Fibroblast of lung (primary cell): ENCODE results near the gene RETREG1. TPM values are rescaled to one million over a fixed set of nuclear protein-coding genes. Genes with fewer than 3 reads are reported as not detected.

Experiments
- DNase-seq, 2 donors: peaks; one replicate each; pipeline versions ENCODE4 v3.0.0 to v3.0.0-alpha.2; 2010; ENCODE audit warnings: low read depth in 2 of 2
- H2AFZ ChIP-seq: 2 replicates; pipeline ENCODE4 v1.5.1; 2012; ENCODE audit warnings: low read length, control low read depth, inconsistent platforms
- H3K27ac ChIP-seq: 2 replicates; pipeline ENCODE4 v1.5.1; 2011; ENCODE audit warnings: low read length, control low read depth; ENCODE audit not compliant: insufficient read depth
- H3K27me3 ChIP-seq: 2 replicates; pipeline ENCODE4 v1.5.1; 2011; ENCODE audit warnings: mild to moderate bottlenecking, low read length; ENCODE audit not compliant: control insufficient read depth, insufficient read depth
- H3K36me3 ChIP-seq: 2 replicates; pipeline ENCODE4 v1.5.1; 2011; ENCODE audit warnings: low read length; ENCODE audit not compliant: control insufficient read depth, insufficient read depth
- H3K4me1 ChIP-seq: 2 replicates; pipeline ENCODE4 v1.5.1; 2011; ENCODE audit warnings: low read length; ENCODE audit not compliant: control insufficient read depth, insufficient read depth; ENCODE audit errors: extremely low read depth
- H3K4me2 ChIP-seq: 2 replicates; pipeline ENCODE4 v1.5.1; 2011; ENCODE audit warnings: low read length, control low read depth; ENCODE audit not compliant: insufficient read depth; ENCODE audit errors: extremely low read depth
- H3K4me3 ChIP-seq, 4 experiments: fragments of 200-600 bp in 1 of 4; sonication (generic) in 1 of 4; replicated peaks in 1 of 4; 2 replicates each; pipeline ENCODE4 v1.5.1; 2011 to 2016; ENCODE audit warnings: low read length in 4 of 4, low read depth in 3 of 4, mild to moderate bottlenecking in 3 of 4, control low read depth in 2 of 4, inconsistent platforms in 1 of 4, mixed read lengths in 1 of 4; ENCODE audit not compliant: insufficient read depth in 1 of 4; ENCODE audit errors: control extremely low read depth in 1 of 4
- H3K79me2 ChIP-seq: 2 replicates; pipeline ENCODE4 v1.5.1; 2012; ENCODE audit warnings: mild to moderate bottlenecking, low read length, inconsistent platforms; ENCODE audit not compliant: control insufficient read depth, insufficient read depth
- H3K9ac ChIP-seq: 2 replicates; pipeline ENCODE4 v1.5.1; 2011; ENCODE audit warnings: mild to moderate bottlenecking, low read length, control low read depth; ENCODE audit not compliant: insufficient read depth
- H3K9me3 ChIP-seq: 2 replicates; pipeline ENCODE4 v1.5.1; 2012; ENCODE audit warnings: low read depth, low read length; ENCODE audit not compliant: control insufficient read depth, insufficient read depth
- H4K20me1 ChIP-seq: 2 replicates; pipeline ENCODE4 v1.5.1; 2011; ENCODE audit warnings: low read length; ENCODE audit not compliant: control insufficient read depth, insufficient read depth; ENCODE audit errors: extremely low read depth
- EZH2 ChIP-seq: IDR thresholded peaks from 2 replicates; pipeline ENCODE4 v1.5.1; 2012; ENCODE audit warnings: low read length, control low read depth, mild to moderate bottlenecking; ENCODE audit errors: missing control alignments
- polyA plus RNA-seq, 2 donors: library from polyadenylated mRNA; depleted of rRNA in 1 of 2; stranded (reverse) in 1 of 2; unstranded in 1 of 2; fragments of >200 nt; gene quantifications; 2 replicates each; pipeline ENCODE4 v1.2.1, GENCODE V29; 2011 to 2012; ENCODE audit warnings: missing spikeins in 1 of 2
- total RNA-seq: library from RNA; depleted of rRNA; stranded (reverse); fragments of >200 nt; gene quantifications from 2 replicates; pipeline ENCODE4 v1.2.1, GENCODE V29; 2014
- TF ChIP-seq, protein P1 (sequence below), 2 donors: IDR thresholded peaks in 1 of 2; conservative IDR thresholded peaks in 1 of 2; 1 replicate in 1 of 2; 2 replicates in 1 of 2; pipeline ENCODE4 v1.5.1; 2011 to 2012; ENCODE audit warnings: low read length in 2 of 2, control low read depth in 1 of 2, inconsistent platforms in 1 of 2, low read depth in 1 of 2, mild to moderate bottlenecking in 1 of 2

RETREG1 gene
- total and polyA plus RNA-seq, 2 donors (not counting 1 experiment from before 2014, with no cell fraction given), result 0.41 to 0.99 TPM

- Histone ChIP-seq H3K27ac (no peak overlapping the region), H3K4me3 (no peak overlapping the region), H4K20me1 (no peaks in the 10 kb centered on the region), H3K4me2 (no peak overlapping the region), H3K9ac (no peak overlapping the region), H2AFZ (no peak overlapping the region), H3K9me3 (no peaks in the 10 kb centered on the region), H3K27me3 (no peaks in the 10 kb centered on the region), H3K4me1 (peaks cover 9% of the 10 kb centered on the region), H3K36me3 (peaks cover 15% of the 10 kb centered on the region), H3K79me2 (peaks cover 29% of the 10 kb centered on the region)
- no peak for TF ChIP-seq EZH2
- TF ChIP-seq, protein P1, sequence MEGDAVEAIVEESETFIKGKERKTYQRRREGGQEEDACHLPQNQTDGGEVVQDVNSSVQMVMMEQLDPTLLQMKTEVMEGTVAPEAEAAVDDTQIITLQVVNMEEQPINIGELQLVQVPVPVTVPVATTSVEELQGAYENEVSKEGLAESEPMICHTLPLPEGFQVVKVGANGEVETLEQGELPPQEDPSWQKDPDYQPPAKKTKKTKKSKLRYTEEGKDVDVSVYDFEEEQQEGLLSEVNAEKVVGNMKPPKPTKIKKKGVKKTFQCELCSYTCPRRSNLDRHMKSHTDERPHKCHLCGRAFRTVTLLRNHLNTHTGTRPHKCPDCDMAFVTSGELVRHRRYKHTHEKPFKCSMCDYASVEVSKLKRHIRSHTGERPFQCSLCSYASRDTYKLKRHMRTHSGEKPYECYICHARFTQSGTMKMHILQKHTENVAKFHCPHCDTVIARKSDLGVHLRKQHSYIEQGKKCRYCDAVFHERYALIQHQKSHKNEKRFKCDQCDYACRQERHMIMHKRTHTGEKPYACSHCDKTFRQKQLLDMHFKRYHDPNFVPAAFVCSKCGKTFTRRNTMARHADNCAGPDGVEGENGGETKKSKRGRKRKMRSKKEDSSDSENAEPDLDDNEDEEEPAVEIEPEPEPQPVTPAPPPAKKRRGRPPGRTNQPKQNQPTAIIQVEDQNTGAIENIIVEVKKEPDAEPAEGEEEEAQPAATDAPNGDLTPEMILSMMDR (conservative IDR thresholded peaks at IDR 0.05 in 1 of 2, IDR thresholded peaks at IDR 0.05 in 1 of 2; ENCODE audit: low read depth in 1 of 2, low read length in 2 of 2), result no peak
- DNase-seq, result no peak
Measured at GRCh38 chr5:16454686-16455085, 162.1 kb downstream of the RETREG1 start.

GRCh38 chr5:16453609-16454008 lies 163.2 kb downstream of the RETREG1 start:
- no peak overlapping the region for H3K9ac ChIP-seq
- no peak overlapping the region for H3K27ac ChIP-seq
- H3K4me1 ChIP-seq, result peaks cover 9% of the 10 kb centered on the region
- H3K4me3 ChIP-seq, result no peak overlapping the region
- no peak overlapping the region for H2AFZ ChIP-seq
- peaks cover 16% of the 10 kb centered on the region for H3K36me3 ChIP-seq
- TF ChIP-seq, protein P1 (conservative IDR thresholded peaks at IDR 0.05 in 1 of 2, IDR thresholded peaks at IDR 0.05 in 1 of 2; ENCODE audit: low read depth in 1 of 2, low read length in 2 of 2), result peak in 1 of 2 donors; percentile 5
- TF ChIP-seq EZH2, result no peak
- no peaks in the 10 kb centered on the region for H4K20me1 ChIP-seq
- H3K9me3 ChIP-seq, result no peaks in the 10 kb centered on the region
- no peak overlapping the region for H3K4me2 ChIP-seq
- H3K79me2 ChIP-seq, result peaks cover 25% of the 10 kb centered on the region
- no peaks in the 10 kb centered on the region for H3K27me3 ChIP-seq
- DNase-seq, result no peak

DNA sequence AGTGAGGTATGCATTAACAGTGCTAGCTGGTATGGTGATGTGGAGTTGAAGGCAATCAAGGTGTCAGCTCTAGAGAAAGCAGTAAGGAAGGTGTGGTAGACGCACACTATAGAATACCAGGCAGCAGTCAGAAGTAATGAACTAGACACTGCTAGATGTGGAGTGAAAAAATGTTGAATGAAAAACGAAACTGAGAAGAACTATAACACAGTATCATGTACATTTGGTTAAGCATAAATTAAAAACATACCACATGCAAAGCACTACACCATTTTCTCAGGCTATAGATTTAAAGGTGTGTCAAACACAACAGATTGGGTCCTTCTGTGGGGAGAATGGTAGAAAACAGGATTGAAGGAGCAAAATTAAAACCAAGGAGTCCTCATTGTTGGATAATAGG lies 166.6 kb downstream of the RETREG1 start:
- H3K4me1 ChIP-seq, result no peaks in the 10 kb centered on the region
- no peak overlapping the region for H3K4me3 ChIP-seq
- no peaks in the 10 kb centered on the region for H3K9me3 ChIP-seq
- peaks cover 10% of the 10 kb centered on the region for H3K36me3 ChIP-seq
- H3K4me2 ChIP-seq, result no peak overlapping the region
- peaks cover 13% of the 10 kb centered on the region for H3K79me2 ChIP-seq
- TF ChIP-seq, protein P1 (conservative IDR thresholded peaks at IDR 0.05 in 1 of 2, IDR thresholded peaks at IDR 0.05 in 1 of 2; ENCODE audit: low read depth in 1 of 2, low read length in 2 of 2), result no peak
- no peak for TF ChIP-seq EZH2
- H4K20me1 ChIP-seq, result no peaks in the 10 kb centered on the region
- H3K27me3 ChIP-seq, result no peaks in the 10 kb centered on the region
- H3K9ac ChIP-seq, result no peak overlapping the region
- no peak overlapping the region for H3K27ac ChIP-seq
- no peak overlapping the region for H2AFZ ChIP-seq
- no peak for DNase-seq
